NCI-H1694 treated with DMSO at 0.1 percent for 48 hours (cell line): ENCODE results near the gene PXDC1.

Experiments
- DNase-seq: peaks from one replicate; lab custom pipeline; 2025; lab: John Stamatoyannopoulos, UW

The PXDC1 gene, protein sequence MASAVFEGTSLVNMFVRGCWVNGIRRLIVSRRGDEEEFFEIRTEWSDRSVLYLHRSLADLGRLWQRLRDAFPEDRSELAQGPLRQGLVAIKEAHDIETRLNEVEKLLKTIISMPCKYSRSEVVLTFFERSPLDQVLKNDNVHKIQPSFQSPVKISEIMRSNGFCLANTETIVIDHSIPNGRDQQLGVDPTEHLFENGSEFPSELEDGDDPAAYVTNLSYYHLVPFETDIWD

GRCh38 chr6:3751077-3751729 lies at the start of gene PXDC1:
Gene PXDC1 (minus strand): TSS chr6:3751713. CDS start chr6:3751531, 182 bp downstream.
- DNase-seq: no peak

DNA sequence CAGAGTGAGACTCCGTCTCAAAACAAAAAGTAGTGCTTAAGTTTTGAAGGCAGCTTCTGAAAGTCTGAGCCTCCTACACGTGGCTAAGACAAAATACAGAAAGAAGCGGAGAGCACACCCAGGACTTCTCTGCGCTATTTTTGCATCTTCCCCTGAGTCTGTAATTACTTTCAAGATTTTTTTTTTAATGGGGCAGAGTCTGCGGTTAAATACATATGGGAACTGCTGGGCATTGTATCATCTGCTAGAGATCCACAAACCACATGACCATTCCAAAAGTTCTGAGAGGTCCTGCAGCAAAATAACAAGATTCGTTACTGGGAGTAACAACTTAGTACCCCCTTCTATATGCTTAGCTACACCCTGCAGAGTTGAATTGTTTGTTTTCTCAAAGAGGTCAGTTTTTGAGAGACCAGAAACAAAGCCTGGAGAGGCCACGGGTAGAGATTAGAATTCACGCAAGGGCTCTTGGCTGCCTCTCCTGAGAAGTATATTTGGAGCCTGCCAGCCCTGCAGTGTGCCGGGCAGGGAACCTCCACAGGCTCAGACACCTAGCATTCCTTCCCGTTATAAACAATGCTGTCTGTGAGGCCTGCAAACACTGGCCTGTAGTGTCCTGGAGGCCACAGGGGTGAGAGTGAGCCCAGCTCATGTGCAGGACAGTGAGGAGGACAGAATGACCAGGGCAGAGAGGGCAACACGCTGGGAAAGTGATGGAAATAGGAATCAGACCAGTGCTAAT lies 49.5 kb upstream of the PXDC1 start:
- DNase-seq: no peak

DNA sequence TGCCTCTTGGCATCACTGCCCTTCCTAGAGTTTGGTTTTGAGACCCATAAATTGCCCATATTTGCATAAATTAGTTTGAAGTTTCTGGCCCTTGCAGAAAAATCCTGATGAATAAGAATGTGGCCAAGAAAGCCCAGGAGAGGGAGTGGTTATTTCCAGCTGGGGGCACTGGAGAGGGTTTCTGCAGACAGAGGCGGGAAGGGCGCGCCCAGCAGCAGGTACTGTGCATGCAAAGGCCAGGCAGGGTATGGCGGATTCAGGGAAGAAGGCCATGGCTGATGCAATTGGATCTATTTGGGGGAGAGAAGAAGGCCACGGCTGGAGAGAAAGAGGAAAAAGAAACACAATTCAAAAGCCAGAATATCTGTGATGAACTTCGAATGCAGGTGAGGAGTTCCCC lies 48.2 kb upstream of the PXDC1 start:
- DNase-seq: no peak

GRCh38 chr6:3798055-3798919 lies 46.8 kb upstream of the PXDC1 start:
- DNase-seq: no peak

- no peak for DNase-seq
Observed at GRCh38 chr6:3797231-3798054, 45.9 kb upstream of the PXDC1 start.

DNA sequence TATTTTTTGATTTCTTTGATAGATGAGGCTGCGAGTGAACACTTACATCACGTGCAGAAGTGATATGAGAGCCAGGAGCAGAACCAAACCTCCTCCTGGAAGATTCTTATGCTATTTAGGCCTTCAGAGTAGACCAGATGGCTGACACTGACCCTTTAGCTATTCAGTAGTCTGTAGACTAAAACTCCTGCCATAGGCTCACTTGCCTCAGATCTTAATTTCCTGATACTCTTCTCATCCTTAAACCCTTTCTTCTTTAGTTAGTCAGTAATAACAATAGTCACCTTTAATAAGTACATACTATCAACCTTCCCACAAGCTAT lies 45.2 kb upstream of the PXDC1 start:
- no peak for DNase-seq

GRCh38 chr6:3795836-3796718 lies 44.6 kb upstream of the PXDC1 start:
- no peak for DNase-seq

DNA sequence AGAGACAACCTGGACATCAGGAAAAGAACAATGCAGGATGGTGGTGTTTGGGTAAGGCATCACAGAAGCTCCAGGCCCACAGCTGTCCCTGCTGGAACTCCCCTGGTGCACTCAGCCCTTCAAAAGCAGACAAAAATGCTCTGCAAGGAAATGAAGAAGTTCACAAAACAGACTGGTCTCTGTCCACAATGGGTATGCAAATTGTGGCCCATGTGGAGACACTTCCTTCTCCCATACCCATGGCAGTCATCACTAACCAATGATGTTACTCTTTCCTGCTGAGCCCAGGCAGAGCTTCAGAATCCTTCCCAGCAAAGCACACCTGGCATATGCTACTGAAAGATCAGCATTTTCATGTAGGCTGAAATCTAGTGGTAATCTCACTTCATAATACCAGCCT lies 42.6 kb upstream of the PXDC1 start:
- DNase-seq: no peak

DNA sequence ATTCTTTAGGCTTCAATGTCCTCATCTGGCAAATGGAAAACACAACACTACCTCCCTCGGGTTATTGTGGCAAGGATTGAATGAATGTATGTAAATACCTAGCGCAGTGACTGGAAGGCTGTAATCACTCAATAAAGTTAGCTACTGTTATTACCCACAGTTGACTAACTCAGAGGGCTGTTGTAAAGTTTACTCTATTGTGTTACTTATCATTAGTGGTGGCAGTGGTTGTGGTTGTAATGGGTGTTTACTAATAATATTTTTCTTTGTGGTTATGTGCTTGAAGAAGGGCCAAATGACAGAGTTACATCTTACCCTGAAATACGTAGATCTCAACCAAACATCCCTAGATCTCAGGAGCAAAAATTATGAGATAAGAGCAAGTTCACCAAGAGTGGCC lies 42.0 kb upstream of the PXDC1 start:
- DNase-seq: no peak

DNA sequence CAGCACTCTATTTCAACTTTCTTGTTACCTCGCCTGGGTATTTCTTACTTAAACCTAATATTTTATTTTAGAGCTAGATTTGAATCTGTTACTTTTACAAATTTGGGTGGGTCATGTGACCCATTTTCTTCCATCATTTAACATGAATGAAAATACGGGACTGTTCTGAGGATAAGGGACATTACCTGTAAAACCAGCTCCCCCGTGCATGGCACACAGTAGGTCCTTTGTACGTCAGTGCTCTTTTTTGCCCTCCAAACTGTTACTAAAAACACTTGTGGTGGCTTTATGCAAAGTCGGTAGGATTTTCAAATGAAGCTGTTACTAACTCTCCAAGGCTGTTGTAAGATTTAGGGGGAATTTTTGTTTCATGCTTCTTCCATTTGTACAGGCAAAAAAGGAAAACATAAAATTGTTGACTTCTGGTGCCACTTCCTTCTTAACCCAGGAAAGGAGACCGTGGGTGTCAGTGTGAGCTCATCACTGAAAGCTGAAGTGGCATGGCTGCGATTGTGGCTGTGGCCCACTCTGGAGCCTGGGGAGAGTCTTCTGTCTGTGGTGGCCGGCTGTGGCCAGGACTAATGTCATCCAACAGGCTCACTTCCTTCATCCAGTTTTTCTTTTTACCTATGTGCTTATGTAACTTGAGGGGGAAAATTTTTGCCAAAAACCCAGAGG lies 40.2 kb upstream of the PXDC1 start:
- DNase-seq: no peak

GRCh38 chr6:3789896-3790558 lies 38.5 kb upstream of the PXDC1 start:
- DNase-seq: no peak

- no peak for DNase-seq
Observed at GRCh38 chr6:3789018-3789895, 37.7 kb upstream of the PXDC1 start.

DNA sequence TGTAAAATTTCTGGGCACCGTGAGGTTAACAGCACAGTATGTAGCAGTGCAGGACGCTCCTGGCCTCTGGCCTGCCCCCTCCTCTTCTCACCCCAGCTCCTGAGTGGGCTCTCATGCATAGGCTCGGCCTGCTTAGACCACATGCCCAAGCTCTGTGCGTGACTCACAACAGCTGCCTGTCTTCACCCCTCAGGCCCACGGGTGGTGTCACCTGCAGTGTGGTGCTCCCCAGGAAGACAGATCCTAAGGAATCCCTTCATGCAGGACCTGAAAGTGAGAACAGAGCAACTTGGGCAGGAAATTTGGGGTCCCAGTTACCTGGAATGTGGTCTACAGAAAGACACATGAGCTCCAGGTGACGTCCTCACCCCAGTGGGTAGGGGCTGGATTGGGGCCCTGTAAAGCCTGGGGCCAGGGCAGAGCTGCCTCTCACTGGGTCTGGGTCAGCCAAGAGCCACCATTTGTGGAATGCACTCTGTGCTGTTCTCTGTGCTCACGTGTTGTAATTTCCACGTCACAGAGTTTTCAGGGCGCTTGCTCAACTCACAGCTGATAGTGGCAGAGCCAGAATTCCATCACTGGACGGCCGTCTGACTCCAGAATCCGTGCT lies 37.0 kb upstream of the PXDC1 start:
- DNase-seq: no peak

GRCh38 chr6:3786141-3786540 lies 34.6 kb upstream of the PXDC1 start:
- no peak for DNase-seq

GRCh38 chr6:3785745-3786098 lies 34.2 kb upstream of the PXDC1 start:
- DNase-seq: no peak

GRCh38 chr6:3784885-3785744 lies 33.6 kb upstream of the PXDC1 start:
- no peak for DNase-seq

- DNase-seq: no peak
Observed at GRCh38 chr6:3784423-3784822, 32.9 kb upstream of the PXDC1 start.
